ENCODE results near the gene SIAH1.

SIAH1 gene

DNA sequence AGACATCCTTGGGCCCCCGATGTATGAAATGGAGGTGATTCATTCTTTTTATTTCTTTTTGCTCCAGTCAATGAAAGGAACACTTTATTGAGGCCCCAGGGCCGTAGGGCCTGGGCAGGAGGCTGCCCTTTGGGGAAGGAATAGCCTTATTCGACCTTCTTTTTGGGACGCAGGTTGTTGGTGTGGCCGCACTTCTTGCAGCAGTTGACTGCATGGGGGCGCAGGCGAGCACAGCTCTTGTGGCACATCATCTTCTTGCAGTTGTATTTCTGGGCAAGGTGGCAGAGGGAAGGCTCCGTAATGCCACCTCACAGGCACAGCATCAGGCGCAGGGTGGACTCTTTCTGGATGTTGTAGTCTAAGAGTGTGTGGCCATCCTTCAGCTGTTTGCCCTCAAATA lies 50.9 kb downstream of the SIAH1 start:
- WGBS, 2 donors (ENCODE audit: extremely low coverage in 2 of 2, insufficient read length in 2 of 2, insufficient replicate concordance in 1 of 2) = no CpG with 5 or more reads among the region's 9 CpGs
- no peak overlapping the region for H2BK120ac ChIP-seq (ENCODE audit: low read depth, low read length)
- H4K8ac ChIP-seq (ENCODE audit: low read depth, low read length) = no peak overlapping the region
- no peak overlapping the region for H3K4me3 ChIP-seq (ENCODE audit: low read length in 2 of 2)
- H3K9me3 ChIP-seq (replicated peaks in 1 of 2; ENCODE audit: control insufficient read depth in 2 of 2, insufficient read depth in 1 of 2, low read depth in 1 of 2, low read length in 2 of 2) = no peaks in the 10 kb centered on the region
- H2BK12ac ChIP-seq (ENCODE audit: low read length) = no peak overlapping the region
- H2AFZ ChIP-seq (ENCODE audit: low read length) = no peak overlapping the region
- no peak overlapping the region for H3K14ac ChIP-seq (ENCODE audit: low read length)
- H4K91ac ChIP-seq (ENCODE audit: low read depth, low read length, poor library complexity) = no peak overlapping the region
- no peaks in the 10 kb centered on the region for H3K27me3 ChIP-seq (ENCODE audit: control insufficient read depth in 3 of 3, insufficient read depth in 3 of 3, low read depth in 1 of 3, low read length in 3 of 3)
- H3K36me3 ChIP-seq (replicated peaks in 1 of 2; ENCODE audit: control insufficient read depth in 2 of 2, insufficient read depth in 2 of 2, low read length in 2 of 2) = peaks cover 4 to 46% of the 10 kb centered on the region in 2 donors
- no peak overlapping the region for H2BK15ac ChIP-seq (ENCODE audit: low read length)
- no peak overlapping the region for H3K9ac ChIP-seq (ENCODE audit: low read depth, low read length, poor library complexity)
- H3K4ac ChIP-seq (ENCODE audit: low read length) = no peak overlapping the region
- H3K23ac ChIP-seq (ENCODE audit: low read depth, low read length, poor library complexity) = no peak overlapping the region
- no peak overlapping the region for H3K27ac ChIP-seq (replicated peaks; ENCODE audit: low read length)
- H3K18ac ChIP-seq (ENCODE audit: low read length) = peak overlapping the region; percentile 17
- no peaks in the 10 kb centered on the region for H3K4me1 ChIP-seq (ENCODE audit: control insufficient read depth in 2 of 2, insufficient read depth in 1 of 2, low read depth in 1 of 2, low read length in 2 of 2)
- no peak for DNase-seq (ENCODE audit: low spot score)
- no peak overlapping the region for H3K4me2 ChIP-seq (ENCODE audit: insufficient read depth, low read length, poor library complexity, severe bottlenecking)
- H2BK5ac ChIP-seq (ENCODE audit: low read length) = no peak overlapping the region
- H2AK5ac ChIP-seq (ENCODE audit: low read depth, low read length) = no peak overlapping the region
- H3K79me1 ChIP-seq (ENCODE audit: low read depth, low read length) = no peaks in the 10 kb centered on the region

DNA sequence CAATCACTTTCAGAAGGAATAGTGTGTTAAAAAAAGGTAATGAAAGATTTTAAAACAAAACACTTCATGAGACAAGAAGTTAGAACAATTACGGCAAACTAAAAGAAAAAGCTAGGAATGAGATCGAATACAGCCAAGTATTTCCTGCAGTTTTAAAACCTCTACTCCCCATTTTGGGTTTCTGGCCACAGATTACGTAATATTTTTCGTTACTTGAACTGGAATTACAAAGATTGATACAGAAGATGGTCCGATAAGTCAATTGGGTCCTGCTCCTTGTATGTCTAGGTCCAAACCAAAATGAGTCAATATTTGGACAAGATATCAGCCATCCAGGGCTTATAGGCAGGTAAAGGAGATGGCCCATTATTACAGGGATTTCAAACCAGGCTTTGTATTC lies 52.2 kb downstream of the SIAH1 start:
- no peak overlapping the region for H2BK12ac ChIP-seq (ENCODE audit: low read length)
- WGBS, 2 donors (ENCODE audit: extremely low coverage in 2 of 2, insufficient read length in 2 of 2, insufficient replicate concordance in 1 of 2) = no CpG with 5 or more reads among the region's 5 CpGs
- H4K91ac ChIP-seq (ENCODE audit: low read depth, low read length, poor library complexity) = no peak overlapping the region
- no peak overlapping the region for H4K8ac ChIP-seq (ENCODE audit: low read depth, low read length)
- H3K4me1 ChIP-seq (ENCODE audit: control insufficient read depth in 2 of 2, insufficient read depth in 1 of 2, low read depth in 1 of 2, low read length in 2 of 2) = no peaks in the 10 kb centered on the region
- no peak overlapping the region for H3K9ac ChIP-seq (ENCODE audit: low read depth, low read length, poor library complexity)
- H3K36me3 ChIP-seq (replicated peaks in 1 of 2; ENCODE audit: control insufficient read depth in 2 of 2, insufficient read depth in 2 of 2, low read length in 2 of 2) = peaks cover 4 to 41% of the 10 kb centered on the region in 2 donors
- no peak overlapping the region for H3K4me3 ChIP-seq (ENCODE audit: low read length in 2 of 2)
- no peak overlapping the region for H2AK5ac ChIP-seq (ENCODE audit: low read depth, low read length)
- no peak overlapping the region for H2AFZ ChIP-seq (ENCODE audit: low read length)
- H2BK15ac ChIP-seq (ENCODE audit: low read length) = no peak overlapping the region
- H3K23ac ChIP-seq (ENCODE audit: low read depth, low read length, poor library complexity) = no peak overlapping the region
- no peak for DNase-seq (ENCODE audit: low spot score)
- no peak overlapping the region for H2BK120ac ChIP-seq (ENCODE audit: low read depth, low read length)
- H2BK5ac ChIP-seq (ENCODE audit: low read length) = no peak overlapping the region
- H3K9me3 ChIP-seq (replicated peaks in 1 of 2; ENCODE audit: control insufficient read depth in 2 of 2, insufficient read depth in 1 of 2, low read depth in 1 of 2, low read length in 2 of 2) = no peaks in the 10 kb centered on the region
- H3K4me2 ChIP-seq (ENCODE audit: insufficient read depth, low read length, poor library complexity, severe bottlenecking) = no peak overlapping the region
- no peaks in the 10 kb centered on the region for H3K27me3 ChIP-seq (ENCODE audit: control insufficient read depth in 3 of 3, insufficient read depth in 3 of 3, low read depth in 1 of 3, low read length in 3 of 3)
- no peaks in the 10 kb centered on the region for H3K79me1 ChIP-seq (ENCODE audit: low read depth, low read length)
- H3K14ac ChIP-seq (ENCODE audit: low read length) = no peak overlapping the region
- H3K27ac ChIP-seq (replicated peaks; ENCODE audit: low read length) = no peak overlapping the region
- H3K4ac ChIP-seq (ENCODE audit: low read length) = no peak overlapping the region
- H3K18ac ChIP-seq (ENCODE audit: low read length) = no peak overlapping the region

DNA sequence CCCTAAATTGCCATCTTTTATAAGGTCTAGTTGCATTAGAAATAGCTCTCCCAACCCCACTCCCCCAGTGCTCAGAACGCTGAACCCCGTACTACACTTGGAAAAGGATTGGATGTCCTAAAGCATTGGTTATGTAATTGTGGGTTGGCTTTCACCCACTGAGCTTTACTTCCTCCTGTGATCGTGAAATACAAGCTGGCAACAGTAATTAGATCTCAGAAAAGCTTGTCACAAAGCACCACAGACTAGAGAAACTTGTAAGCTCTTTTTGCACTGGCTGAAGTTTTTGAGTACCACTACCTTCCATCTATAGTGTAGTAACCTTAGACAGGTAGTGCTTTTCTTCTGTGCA lies 54.4 kb downstream of the SIAH1 start:
- H3K14ac ChIP-seq (ENCODE audit: low read length) = no peak overlapping the region
- no CpG with 5 or more reads among the region's 3 CpGs for WGBS, 2 donors (ENCODE audit: extremely low coverage in 2 of 2, insufficient read length in 2 of 2, insufficient replicate concordance in 1 of 2)
- H3K4ac ChIP-seq (ENCODE audit: low read length) = no peak overlapping the region
- no peak overlapping the region for H3K4me3 ChIP-seq (ENCODE audit: low read length in 2 of 2)
- no peak overlapping the region for H2BK15ac ChIP-seq (ENCODE audit: low read length)
- no peak overlapping the region for H2AFZ ChIP-seq (ENCODE audit: low read length)
- H3K27me3 ChIP-seq (ENCODE audit: control insufficient read depth in 3 of 3, insufficient read depth in 3 of 3, low read depth in 1 of 3, low read length in 3 of 3) = no peaks in the 10 kb centered on the region
- no peak overlapping the region for H4K91ac ChIP-seq (ENCODE audit: low read depth, low read length, poor library complexity)
- H3K4me1 ChIP-seq (ENCODE audit: control insufficient read depth in 2 of 2, insufficient read depth in 1 of 2, low read depth in 1 of 2, low read length in 2 of 2) = no peaks in the 10 kb centered on the region
- H3K79me1 ChIP-seq (ENCODE audit: low read depth, low read length) = no peaks in the 10 kb centered on the region
- H2BK5ac ChIP-seq (ENCODE audit: low read length) = no peak overlapping the region
- H2BK12ac ChIP-seq (ENCODE audit: low read length) = no peak overlapping the region
- no peak overlapping the region for H3K18ac ChIP-seq (ENCODE audit: low read length)
- no peak overlapping the region for H3K9ac ChIP-seq (ENCODE audit: low read depth, low read length, poor library complexity)
- no peak overlapping the region for H3K4me2 ChIP-seq (ENCODE audit: insufficient read depth, low read length, poor library complexity, severe bottlenecking)
- DNase-seq (ENCODE audit: low spot score) = no peak
- no peak overlapping the region for H2BK120ac ChIP-seq (ENCODE audit: low read depth, low read length)
- H4K8ac ChIP-seq (ENCODE audit: low read depth, low read length) = no peak overlapping the region
- H3K27ac ChIP-seq (replicated peaks; ENCODE audit: low read length) = no peak overlapping the region
- peaks cover 4 to 22% of the 10 kb centered on the region in 2 donors for H3K36me3 ChIP-seq (replicated peaks in 1 of 2; ENCODE audit: control insufficient read depth in 2 of 2, insufficient read depth in 2 of 2, low read length in 2 of 2)
- no peak overlapping the region for H2AK5ac ChIP-seq (ENCODE audit: low read depth, low read length)
- no peaks in the 10 kb centered on the region for H3K9me3 ChIP-seq (replicated peaks in 1 of 2; ENCODE audit: control insufficient read depth in 2 of 2, insufficient read depth in 1 of 2, low read depth in 1 of 2, low read length in 2 of 2)
- no peak overlapping the region for H3K23ac ChIP-seq (ENCODE audit: low read depth, low read length, poor library complexity)

DNA sequence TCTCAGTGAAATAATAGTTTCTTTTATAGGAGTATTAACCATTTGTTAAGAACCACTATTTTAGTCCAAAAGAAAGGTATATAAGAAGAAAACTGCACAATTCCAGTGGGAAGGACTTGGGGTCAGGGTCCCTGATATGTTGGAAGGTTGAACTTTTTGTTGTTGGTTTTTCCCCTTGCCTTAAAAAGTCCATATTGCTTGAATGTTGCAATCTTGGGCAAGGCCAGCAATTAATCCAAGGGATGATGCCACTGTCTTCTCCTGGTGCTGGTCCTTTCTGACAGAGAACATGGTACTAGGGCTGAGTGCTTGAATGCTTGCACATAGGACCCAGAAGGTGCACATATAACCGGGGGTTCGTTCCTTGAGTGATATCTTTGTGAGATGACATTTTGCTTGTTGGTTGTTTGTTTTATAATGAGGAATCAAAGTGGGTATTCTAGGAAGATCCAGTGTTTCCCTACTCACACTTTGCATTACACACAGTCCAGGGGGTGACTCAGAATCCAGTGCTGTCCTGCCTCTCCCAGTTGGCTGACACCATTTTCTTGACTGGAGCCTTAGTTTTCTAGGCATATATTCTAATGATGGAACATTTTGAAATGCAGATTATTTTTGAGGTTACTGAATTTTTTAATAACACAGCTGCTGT lies 54.9 kb downstream of the SIAH1 start:
- no CpG with 5 or more reads among the region's 2 CpGs for WGBS, 2 donors (ENCODE audit: extremely low coverage in 2 of 2, insufficient read length in 2 of 2, insufficient replicate concordance in 1 of 2)

More for the DNA sequence above, 54.9 kb downstream of the SIAH1 start:
- Histone ChIP-seq H3K18ac (ENCODE audit: low read length) (no peak overlapping the region), H3K14ac (ENCODE audit: low read length) (no peak overlapping the region), H2BK12ac (ENCODE audit: low read length) (no peak overlapping the region), H3K36me3 (replicated peaks in 1 of 2; ENCODE audit: control insufficient read depth in 2 of 2, insufficient read depth in 2 of 2, low read length in 2 of 2) (peaks cover 4 to 17% of the 10 kb centered on the region in 2 donors), H3K9ac (ENCODE audit: low read depth, low read length, poor library complexity) (no peak overlapping the region), H3K27me3 (ENCODE audit: control insufficient read depth in 3 of 3, insufficient read depth in 3 of 3, low read depth in 1 of 3, low read length in 3 of 3) (no peaks in the 10 kb centered on the region), H3K27ac (replicated peaks; ENCODE audit: low read length) (no peak overlapping the region), H2AK5ac (ENCODE audit: low read depth, low read length) (no peak overlapping the region), H2BK5ac (ENCODE audit: low read length) (no peak overlapping the region), H2BK15ac (ENCODE audit: low read length) (no peak overlapping the region), H2BK120ac (ENCODE audit: low read depth, low read length) (no peak overlapping the region), H3K79me1 (ENCODE audit: low read depth, low read length) (no peaks in the 10 kb centered on the region), H3K4me1 (ENCODE audit: control insufficient read depth in 2 of 2, insufficient read depth in 1 of 2, low read depth in 1 of 2, low read length in 2 of 2) (no peaks in the 10 kb centered on the region), H3K9me3 (replicated peaks in 1 of 2; ENCODE audit: control insufficient read depth in 2 of 2, insufficient read depth in 1 of 2, low read depth in 1 of 2, low read length in 2 of 2) (no peaks in the 10 kb centered on the region), H2AFZ (ENCODE audit: low read length) (no peak overlapping the region), H3K4me3 (ENCODE audit: low read length in 2 of 2) (no peak overlapping the region), H4K8ac (ENCODE audit: low read depth, low read length) (no peak overlapping the region), H4K91ac (ENCODE audit: low read depth, low read length, poor library complexity) (no peak overlapping the region), H3K4ac (ENCODE audit: low read length) (no peak overlapping the region), H3K4me2 (ENCODE audit: insufficient read depth, low read length, poor library complexity, severe bottlenecking) (no peak overlapping the region), H3K23ac (ENCODE audit: low read depth, low read length, poor library complexity) (no peak overlapping the region)
- DNase-seq (ENCODE audit: low spot score) = no peak
